ACC112 (cell line): ENCODE results near the gene ANKRD44.

Experiments
- H2AFZ ChIP-seq: fragments of 200-600 bp; sonication (generic); one replicate; pipeline ENCODE4 v1.6.0; 2017; ENCODE audit warnings: antibody characterized with exemption, low read length; ENCODE audit not compliant: unreplicated experiment
- H3K27ac ChIP-seq: fragments of 200-600 bp; sonication (generic); 2 replicates; pipeline ENCODE4 v1.5.1; 2014; ENCODE audit warnings: low read depth, mild to moderate bottlenecking, antibody characterized with exemption, low read length, moderate library complexity
- H3K27me3 ChIP-seq: fragments of 200-600 bp; sonication (generic); 2 replicates; pipeline ENCODE4 v1.6.1; 2014; ENCODE audit warnings: mild to moderate bottlenecking, antibody characterized with exemption, low read length, moderate library complexity, mixed read lengths; ENCODE audit not compliant: insufficient read depth
- H3K36me3 ChIP-seq: fragments of 200-600 bp; sonication (generic); 2 replicates; pipeline ENCODE4 v1.6.1; 2016; ENCODE audit warnings: mild to moderate bottlenecking, antibody characterized with exemption, low read length, moderate library complexity, mixed read lengths; ENCODE audit not compliant: insufficient read depth
- H3K4me1 ChIP-seq: fragments of 200-600 bp; sonication (generic); one replicate; pipeline ENCODE4 v1.6.1; 2016; ENCODE audit warnings: low read length, mixed read lengths; ENCODE audit not compliant: insufficient read depth, unreplicated experiment, control insufficient read depth
- H3K4me3 ChIP-seq: fragments of 200-600 bp; sonication (generic); 2 replicates; pipeline ENCODE4 v1.5.1; 2014; ENCODE audit warnings: mild to moderate bottlenecking, low read depth, low read length
- H3K79me2 ChIP-seq: fragments of 200-600 bp; sonication (generic); one replicate; pipeline ENCODE4 v1.6.0; 2016; ENCODE audit warnings: low read length; ENCODE audit not compliant: control insufficient read depth, unreplicated experiment, insufficient read depth

The ANKRD44 gene

DNA sequence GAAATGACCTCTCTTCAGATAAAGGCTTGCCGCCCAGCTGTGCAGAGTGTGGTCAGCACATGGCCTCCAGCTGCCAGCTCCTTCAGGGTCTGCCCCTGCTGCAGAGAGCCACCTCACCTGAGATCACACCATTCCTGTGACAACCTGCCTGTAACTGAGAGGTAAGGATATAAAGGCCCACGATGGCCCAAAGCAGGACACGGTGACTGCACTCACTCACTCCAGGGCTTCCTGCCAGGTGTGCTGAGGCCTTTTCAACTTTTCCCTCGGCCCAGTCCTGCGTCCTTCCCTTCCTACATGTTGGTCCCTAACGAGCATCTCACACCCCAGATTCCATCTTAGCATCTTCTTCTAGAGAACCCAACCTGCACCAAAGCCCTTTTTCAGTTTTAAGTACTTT lies 36.2 kb downstream of the ANKRD44 start:
- no peak overlapping the region for H2AFZ ChIP-seq
- no peaks in the 10 kb centered on the region for H3K36me3 ChIP-seq
- no peak overlapping the region for H3K4me3 ChIP-seq
- H3K27ac ChIP-seq = no peak overlapping the region
- no peaks in the 10 kb centered on the region for H3K27me3 ChIP-seq
- H3K4me1 ChIP-seq = no peaks in the 10 kb centered on the region
- H3K79me2 ChIP-seq = no peaks in the 10 kb centered on the region

GRCh38 chr2:197273485-197273884 lies 37.1 kb downstream of the ANKRD44 start:
- no peak overlapping the region for H3K27ac ChIP-seq
- H3K79me2 ChIP-seq = no peaks in the 10 kb centered on the region
- H3K27me3 ChIP-seq = no peaks in the 10 kb centered on the region
- H3K36me3 ChIP-seq = no peaks in the 10 kb centered on the region
- no peak overlapping the region for H2AFZ ChIP-seq
- no peak overlapping the region for H3K4me3 ChIP-seq
- no peaks in the 10 kb centered on the region for H3K4me1 ChIP-seq

DNA sequence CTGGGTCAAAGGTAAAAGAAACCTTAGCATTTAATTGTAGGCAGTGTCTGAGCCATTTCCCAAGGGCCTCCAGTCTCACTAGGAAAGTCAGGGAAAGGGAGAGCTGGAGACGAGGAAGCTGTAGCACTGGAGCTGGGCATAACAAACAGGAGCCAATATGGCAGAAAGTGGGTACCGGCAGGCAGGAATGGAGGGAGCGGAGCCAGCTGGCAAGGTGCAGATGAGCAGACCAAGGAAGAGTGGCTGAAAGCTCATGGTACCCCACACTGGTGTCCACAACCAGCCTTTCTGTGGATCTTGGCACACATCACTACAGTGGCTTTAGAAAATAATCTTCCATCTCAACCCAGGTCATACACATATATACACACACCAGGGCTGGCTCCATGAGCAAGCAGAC lies 40.0 kb downstream of the ANKRD44 start:
- Histone ChIP-seq H2AFZ (no peak overlapping the region), H3K4me1 (no peaks in the 10 kb centered on the region), H3K4me3 (no peak overlapping the region), H3K36me3 (no peaks in the 10 kb centered on the region), H3K27me3 (no peaks in the 10 kb centered on the region), H3K79me2 (no peaks in the 10 kb centered on the region), H3K27ac (no peak overlapping the region)

DNA sequence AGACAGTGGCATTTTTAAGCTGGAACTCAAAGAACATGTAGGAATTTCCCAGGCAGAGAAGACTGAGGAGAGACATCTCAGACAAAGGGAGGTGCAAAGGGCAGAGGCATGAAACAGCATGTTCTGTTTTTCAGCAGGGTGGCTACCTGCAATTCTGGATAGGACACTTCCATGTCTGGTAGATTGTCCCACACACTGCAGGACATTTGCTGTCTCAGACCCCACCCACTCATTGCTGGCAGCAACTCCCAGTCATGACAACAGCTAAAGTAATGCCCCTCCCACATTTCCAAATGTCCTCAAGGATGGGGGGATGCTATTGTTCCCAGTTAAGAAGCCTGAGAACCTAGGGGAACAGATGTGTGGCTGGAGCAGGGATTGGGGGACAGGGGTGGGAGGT lies 40.8 kb downstream of the ANKRD44 start:
- H3K79me2 ChIP-seq = no peaks in the 10 kb centered on the region
- no peaks in the 10 kb centered on the region for H3K27me3 ChIP-seq
- H3K36me3 ChIP-seq = no peaks in the 10 kb centered on the region
- no peak overlapping the region for H3K27ac ChIP-seq
- H3K4me1 ChIP-seq = no peaks in the 10 kb centered on the region
- H2AFZ ChIP-seq = no peak overlapping the region
- no peak overlapping the region for H3K4me3 ChIP-seq

GRCh38 chr2:197268786-197269584 lies 41.6 kb downstream of the ANKRD44 start:
- Histone ChIP-seq H3K27ac (no peak overlapping the region), H2AFZ (no peak overlapping the region), H3K79me2 (no peaks in the 10 kb centered on the region), H3K36me3 (no peaks in the 10 kb centered on the region), H3K27me3 (no peaks in the 10 kb centered on the region), H3K4me1 (no peaks in the 10 kb centered on the region), H3K4me3 (no peak overlapping the region)

- Histone ChIP-seq H3K79me2 (no peaks in the 10 kb centered on the region), H3K27ac (no peak overlapping the region), H2AFZ (no peak overlapping the region), H3K4me3 (no peak overlapping the region), H3K27me3 (no peaks in the 10 kb centered on the region), H3K4me1 (peaks cover 7% of the 10 kb centered on the region), H3K36me3 (no peaks in the 10 kb centered on the region)
These were observed 44.1 kb downstream of the ANKRD44 start for GRCh38 chr2:197266477-197266876.

- Histone ChIP-seq H3K27ac (no peak overlapping the region), H3K27me3 (no peaks in the 10 kb centered on the region), H3K4me3 (no peak overlapping the region), H2AFZ (no peak overlapping the region), H3K79me2 (no peaks in the 10 kb centered on the region), H3K36me3 (no peaks in the 10 kb centered on the region), H3K4me1 (peaks cover 7% of the 10 kb centered on the region)
These were observed 44.7 kb downstream of the ANKRD44 start for GRCh38 chr2:197265924-197266323.

- Histone ChIP-seq H3K4me3 (no peak overlapping the region), H3K4me1 (peaks cover 7% of the 10 kb centered on the region), H3K79me2 (no peaks in the 10 kb centered on the region), H3K36me3 (no peaks in the 10 kb centered on the region), H3K27ac (no peak overlapping the region), H3K27me3 (no peaks in the 10 kb centered on the region), H2AFZ (no peak overlapping the region)
These were observed 45.5 kb downstream of the ANKRD44 start for GRCh38 chr2:197265036-197265435.

GRCh38 chr2:197264332-197264731 lies 46.2 kb downstream of the ANKRD44 start:
- Histone ChIP-seq H3K36me3 (no peaks in the 10 kb centered on the region), H3K4me1 (peaks cover 7% of the 10 kb centered on the region), H3K79me2 (no peaks in the 10 kb centered on the region), H3K27me3 (no peaks in the 10 kb centered on the region), H3K27ac (no peak overlapping the region), H3K4me3 (no peak overlapping the region), H2AFZ (no peak overlapping the region)

- Histone ChIP-seq H3K4me1 (peaks cover 7% of the 10 kb centered on the region), H3K27me3 (no peaks in the 10 kb centered on the region), H3K4me3 (no peak overlapping the region), H3K27ac (no peak overlapping the region), H3K36me3 (no peaks in the 10 kb centered on the region), H2AFZ (no peak overlapping the region), H3K79me2 (no peaks in the 10 kb centered on the region)
These were observed 47.5 kb downstream of the ANKRD44 start for GRCh38 chr2:197263077-197263476.

GRCh38 chr2:197261808-197262226 lies 48.8 kb downstream of the ANKRD44 start:
- Histone ChIP-seq H3K79me2 (no peaks in the 10 kb centered on the region), H3K4me3 (peak overlapping the region; percentile 34; the same call in 1 of the 2 replicates), H3K36me3 (no peaks in the 10 kb centered on the region)

More at GRCh38 chr2:197261808-197262226, 48.8 kb downstream of the ANKRD44 start:
- no peaks in the 10 kb centered on the region for H3K27me3 ChIP-seq
- H3K27ac ChIP-seq = no peak overlapping the region
- peak overlapping the region; percentile 47 for H2AFZ ChIP-seq
- peaks cover 7% of the 10 kb centered on the region for H3K4me1 ChIP-seq
